GM18870 (cell line): ENCODE measurements around the gene TRIM14.
"Not testable (repeated sequence)": the region's sequence is repeated elsewhere in the genome, so short reads cannot be mapped to it uniquely, and the experiment has no call there.

Experiments
- ATAC-seq: cut with Tn5 transposase; IDR thresholded peaks from one replicate; pipeline ENCODE4 v1.9.1; 2021; ENCODE audit warnings: moderate library complexity; ENCODE audit not compliant: unreplicated experiment

TRIM14 gene

GRCh38 chr9:98108531-98109031 lies 10.4 kb downstream of the TRIM14 start:
- peak; percentile 73 for ATAC-seq

- ATAC-seq, result no peak
Measured at GRCh38 chr9:98107926-98108325, 11.1 kb downstream of the TRIM14 start.

- ATAC-seq, result no peak
Measured at GRCh38 chr9:98105006-98105405, 14.0 kb downstream of the TRIM14 start.

GRCh38 chr9:98104445-98104881 lies 14.6 kb downstream of the TRIM14 start:
- ATAC-seq, result no peak

GRCh38 chr9:98101868-98102273 lies 17.2 kb downstream of the TRIM14 start:
- peak; percentile 97 for ATAC-seq

GRCh38 chr9:98101416-98101815 lies 17.6 kb downstream of the TRIM14 start:
- no peak for ATAC-seq

- no peak for ATAC-seq
Measured at GRCh38 chr9:98100456-98100855, 18.6 kb downstream of the TRIM14 start.

GRCh38 chr9:98099898-98100297 lies 19.1 kb downstream of the TRIM14 start:
- ATAC-seq, result no peak

GRCh38 chr9:98099346-98099745 lies 19.7 kb downstream of the TRIM14 start:
- ATAC-seq, result no peak

- ATAC-seq, result no peak
Measured at GRCh38 chr9:98097836-98098235, 21.2 kb downstream of the TRIM14 start.

- no peak for ATAC-seq
Measured at GRCh38 chr9:98096091-98096490, 22.9 kb downstream of the TRIM14 start.

- ATAC-seq, result no peak
Measured at GRCh38 chr9:98095401-98095800, 23.6 kb downstream of the TRIM14 start.

- no peak for ATAC-seq
Measured at GRCh38 chr9:98094851-98095250, 24.2 kb downstream of the TRIM14 start.

- no peak for ATAC-seq
Measured at GRCh38 chr9:98094316-98094715, 24.7 kb downstream of the TRIM14 start.

GRCh38 chr9:98092613-98092931 lies 26.4 kb downstream of the TRIM14 start:
- ATAC-seq, result no peak

- ATAC-seq, result no peak
Measured at GRCh38 chr9:98091735-98092612, 27.0 kb downstream of the TRIM14 start.

- ATAC-seq, result not testable (repeated sequence)
Measured at GRCh38 chr9:98090674-98091073, 28.3 kb downstream of the TRIM14 start.

GRCh38 chr9:98087420-98088354 lies 31.3 kb downstream of the TRIM14 start:
- ATAC-seq, result no peak

- ATAC-seq, result no peak
Measured at GRCh38 chr9:98086461-98086860, 32.6 kb downstream of the TRIM14 start.

GRCh38 chr9:98085944-98086343 lies 33.1 kb downstream of the TRIM14 start:
- ATAC-seq, result no peak

GRCh38 chr9:98085058-98085457 lies 34.0 kb downstream of the TRIM14 start:
- ATAC-seq, result no peak

- no peak for ATAC-seq
Measured at GRCh38 chr9:98084396-98084795, 34.6 kb downstream of the TRIM14 start.
